Hepatic stellate cell (primary cell): ENCODE measurements around the gene FOXA2.

Experiments
- DNase-seq: peaks from one replicate; pipeline ENCODE4 v3.0.0; 2011; ENCODE audit warnings: low spot score

FOXA2 gene

DNA sequence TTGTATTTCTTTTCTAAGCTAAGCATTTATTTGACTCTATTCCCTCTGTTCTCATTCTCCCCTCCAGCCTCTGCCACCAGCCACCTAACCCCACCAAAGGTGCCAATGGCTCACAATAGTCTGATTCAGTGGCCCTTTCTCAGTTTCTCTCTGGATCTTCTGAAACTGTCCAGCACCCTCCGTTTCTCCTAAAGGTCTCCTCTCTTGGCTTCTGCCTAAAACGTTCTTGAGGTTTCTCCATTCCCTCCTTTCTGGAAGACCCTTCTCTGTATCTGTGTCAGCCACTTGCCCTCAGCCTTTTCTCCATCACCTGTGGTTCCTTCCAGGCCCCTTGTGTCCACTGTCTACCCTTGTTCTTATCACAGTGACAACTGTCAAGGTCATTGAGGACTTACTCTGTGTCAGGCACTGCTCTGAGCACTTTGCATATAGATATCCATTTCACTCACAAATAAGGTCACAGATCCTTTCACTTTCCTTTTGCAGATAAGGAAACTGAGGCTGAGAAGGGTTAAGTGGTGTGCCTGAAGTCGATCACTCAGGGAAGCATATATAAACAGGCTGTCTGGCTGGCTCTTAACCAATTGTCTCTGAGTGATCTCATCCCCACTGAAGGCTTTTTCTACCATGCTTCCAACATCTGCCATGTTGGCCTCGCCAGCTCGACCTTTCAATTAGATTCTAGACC is 48.1 kb downstream of the FOXA2 start:
- no peak for DNase-seq

- no peak for DNase-seq
Measured at GRCh38 chr20:22535483-22535882, 48.9 kb downstream of the FOXA2 start.

GRCh38 chr20:22533823-22534751 is 50.3 kb downstream of the FOXA2 start:
- no peak for DNase-seq

DNA sequence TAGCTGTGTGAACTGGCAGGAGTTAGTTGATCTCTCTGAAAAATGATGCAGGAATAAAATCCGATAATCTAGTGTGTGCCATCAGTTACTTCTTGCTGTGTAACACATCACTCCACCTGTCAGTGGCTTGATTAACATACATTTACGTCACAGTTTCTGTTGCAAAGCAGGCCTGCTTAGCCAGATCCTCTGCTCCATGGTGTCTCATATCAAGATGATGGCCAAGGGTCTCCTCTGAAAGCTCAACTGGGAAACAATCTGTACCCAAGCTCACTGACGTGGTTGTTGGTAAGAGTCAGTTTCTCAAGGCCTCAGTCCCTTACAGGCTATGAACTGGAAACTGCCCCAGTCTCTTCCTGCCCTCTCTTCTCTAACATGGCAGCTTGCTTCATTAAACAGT is 51.8 kb downstream of the FOXA2 start:
- no peak for DNase-seq

DNA sequence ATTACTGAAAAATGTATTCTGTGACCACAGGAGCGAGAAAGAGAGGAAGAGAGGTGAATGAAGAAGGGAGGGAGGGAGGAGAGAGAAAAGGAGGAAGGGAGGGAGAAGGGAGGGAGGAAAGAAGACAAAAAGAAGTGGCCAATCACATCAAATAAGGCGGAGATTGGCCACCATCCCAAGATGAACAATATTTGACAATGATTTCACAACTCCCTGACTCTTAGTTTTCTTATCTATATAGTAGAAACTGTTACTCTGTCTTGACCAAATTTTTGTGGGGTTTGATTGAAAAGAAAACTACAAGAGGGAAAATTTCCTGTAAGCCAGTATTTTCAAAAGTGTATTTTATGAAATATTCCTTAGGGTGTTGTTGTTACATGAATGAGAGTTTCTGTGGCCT is 52.6 kb downstream of the FOXA2 start:
- DNase-seq: no peak

DNA sequence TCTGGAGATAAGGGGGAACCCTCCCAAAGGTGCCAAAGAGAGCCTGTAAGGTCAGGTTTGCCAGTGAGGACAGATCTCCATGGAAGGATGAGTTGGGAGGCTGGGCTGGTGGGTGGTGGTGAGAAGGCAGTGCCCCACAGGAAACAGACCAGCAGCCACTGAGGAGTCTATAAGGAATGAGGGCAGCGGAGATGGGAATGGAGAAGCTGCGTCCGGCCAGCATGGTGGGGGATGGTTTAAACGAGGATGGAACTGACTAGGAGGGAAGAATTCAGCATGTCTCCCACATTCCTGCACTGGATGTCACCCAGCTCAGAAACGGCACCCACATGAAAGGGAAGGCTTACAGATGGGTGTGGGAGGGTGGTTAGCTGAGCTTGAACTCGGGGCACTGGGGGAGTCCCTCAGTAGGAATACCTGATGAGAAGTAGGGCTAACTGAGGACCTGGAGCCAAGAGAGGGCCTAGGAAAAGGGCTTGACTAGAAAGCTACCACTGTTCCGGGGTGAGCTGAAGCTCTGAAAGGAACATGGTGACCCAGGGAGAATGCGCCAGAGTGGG is 53.2 kb downstream of the FOXA2 start:
- no peak for DNase-seq
